IPS-18a (cell line): ENCODE data around the gene CDC42SE1.

Source experiments
- H3K27ac ChIP-seq: one replicate; pipeline ENCODE4 v1.5.1; 2013; ENCODE audit warnings: low read length
- H3K27me3 ChIP-seq: one replicate; pipeline ENCODE4 v1.6.1; 2013; ENCODE audit warnings: mild to moderate bottlenecking, low read length; ENCODE audit not compliant: control insufficient read depth, insufficient read depth
- H3K36me3 ChIP-seq: one replicate; pipeline ENCODE4 v1.6.1; 2013; ENCODE audit warnings: low read depth, low read length; ENCODE audit not compliant: control insufficient read depth
- H3K4me1 ChIP-seq: one replicate; pipeline ENCODE4 v1.6.1; 2013; ENCODE audit warnings: low read depth, low read length; ENCODE audit not compliant: control insufficient read depth
- H3K4me3 ChIP-seq: one replicate; pipeline ENCODE4 v1.5.1; 2013; ENCODE audit warnings: low read length
- H3K9ac ChIP-seq: one replicate; pipeline ENCODE4 v1.6.1; 2013; ENCODE audit warnings: mild to moderate bottlenecking, low read length, moderate library complexity
- H3K9me3 ChIP-seq: one replicate; pipeline ENCODE4 v1.6.1; 2013; ENCODE audit warnings: low read depth, low read length; ENCODE audit not compliant: control insufficient read depth

Gene CDC42SE1

GRCh38 chr1:151065089-151065645 is 5.7 kb upstream of the CDC42SE1 start:
- Histone ChIP-seq H3K9ac (no peak overlapping the region), H3K4me1 (peaks cover 15% of the 10 kb centered on the region), H3K36me3 (peaks cover 11% of the 10 kb centered on the region), H3K27me3 (no peaks in the 10 kb centered on the region), H3K27ac (no peak overlapping the region), H3K4me3 (no peak overlapping the region), H3K9me3 (no peaks in the 10 kb centered on the region)

DNA sequence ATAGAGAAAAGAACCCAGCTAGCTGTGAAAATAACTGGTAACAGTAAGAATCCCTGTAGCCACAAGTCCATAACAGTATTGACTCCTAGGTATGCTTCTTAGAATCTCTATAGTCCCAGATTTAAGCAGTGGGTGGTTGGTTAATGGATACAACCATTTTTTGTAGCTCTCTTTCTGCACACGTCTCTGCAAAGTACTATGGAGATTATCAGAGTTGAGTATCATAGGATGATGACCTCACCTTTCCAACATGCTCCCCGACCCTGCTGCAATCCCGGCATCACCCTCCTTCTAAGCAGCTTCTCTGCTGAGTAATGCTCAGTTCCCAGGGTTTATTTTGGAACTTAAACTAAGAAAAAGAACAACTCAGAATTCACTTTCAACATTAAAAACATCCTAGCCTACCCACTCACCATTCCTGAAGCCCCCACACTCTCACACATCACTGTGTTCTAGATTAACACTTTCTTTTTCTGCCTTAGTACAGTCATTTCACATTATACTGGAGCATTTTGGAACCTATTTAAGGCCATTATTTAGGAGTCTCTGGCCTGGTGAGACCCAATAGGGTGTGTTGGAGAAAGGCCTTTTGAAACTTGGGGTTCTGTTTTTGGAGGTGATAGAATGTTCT is 3.4 kb upstream of the CDC42SE1 start:
- no peak overlapping the region for H3K4me3 ChIP-seq
- H3K27ac ChIP-seq = no peak overlapping the region
- no peaks in the 10 kb centered on the region for H3K27me3 ChIP-seq
- H3K9ac ChIP-seq = no peak overlapping the region
- peaks cover 19% of the 10 kb centered on the region for H3K4me1 ChIP-seq
- no peaks in the 10 kb centered on the region for H3K9me3 ChIP-seq
- peaks cover 6% of the 10 kb centered on the region for H3K36me3 ChIP-seq

- Histone ChIP-seq H3K27ac (peak overlapping the region; percentile 9), H3K9me3 (no peaks in the 10 kb centered on the region), H3K9ac (peak overlapping the region; percentile 88), H3K36me3 (peaks cover 2% of the 10 kb centered on the region), H3K4me1 (peaks cover 24% of the 10 kb centered on the region), H3K27me3 (no peaks in the 10 kb centered on the region), H3K4me3 (peak overlapping the region; percentile 83)
Measured at GRCh38 chr1:151061704-151062103, 2.3 kb upstream of the CDC42SE1 start.

DNA sequence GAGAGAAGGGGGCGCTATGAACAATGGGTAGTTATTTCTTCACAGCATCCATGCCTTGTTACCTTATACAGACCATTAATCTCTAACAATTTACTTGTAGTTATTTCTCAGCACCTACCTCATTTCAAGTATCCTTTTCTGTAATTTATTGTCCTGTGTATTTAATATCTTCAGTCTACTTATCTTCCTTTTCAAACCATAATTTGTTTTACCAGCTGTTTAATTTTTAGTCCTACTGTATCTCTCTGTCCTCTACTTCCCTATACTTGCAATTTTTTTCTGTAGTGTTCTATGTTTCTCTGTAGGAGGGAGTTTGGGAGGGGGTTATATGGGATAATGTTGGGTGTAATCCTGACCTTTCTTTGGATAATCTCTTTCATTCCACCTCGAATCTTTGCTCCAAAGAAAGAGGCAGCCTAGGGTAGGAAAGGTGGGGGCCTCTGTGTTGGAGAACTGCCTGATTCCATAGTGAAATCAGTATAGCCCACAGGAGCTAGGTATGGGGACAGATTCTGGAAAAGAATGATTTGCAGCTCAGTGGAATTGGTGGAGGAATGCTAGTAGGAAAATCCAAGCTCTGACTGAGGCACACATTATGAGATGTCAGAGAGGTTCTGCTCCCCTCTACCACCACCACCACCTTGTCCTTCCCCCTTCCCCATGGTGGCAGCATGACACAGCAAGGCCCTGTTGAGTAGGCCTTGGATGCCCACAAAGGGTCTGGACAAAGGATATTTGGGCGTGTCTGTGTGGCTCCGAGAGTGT is 1.4 kb upstream of the CDC42SE1 start:
- Histone ChIP-seq H3K27ac (peak overlapping the region; percentile 81), H3K4me3 (peak overlapping the region; percentile 83), H3K9ac (peak overlapping the region; percentile 88), H3K9me3 (no peaks in the 10 kb centered on the region), H3K27me3 (no peaks in the 10 kb centered on the region), H3K36me3 (peaks cover 7% of the 10 kb centered on the region), H3K4me1 (peaks cover 24% of the 10 kb centered on the region)

- no peaks in the 10 kb centered on the region for H3K27me3 ChIP-seq
- H3K9ac ChIP-seq = peak within 1 kb of the TSS; percentile 88
- peak within 1 kb of the TSS; percentile 81 for H3K27ac ChIP-seq
- no peaks in the 10 kb centered on the region for H3K9me3 ChIP-seq
- peaks cover 14% of the 10 kb centered on the region for H3K36me3 ChIP-seq
- peaks cover 24% of the 10 kb centered on the region for H3K4me1 ChIP-seq
- H3K4me3 ChIP-seq = peak within 1 kb of the TSS; percentile 83
Measured at GRCh38 chr1:151060007-151060656, 710 bp upstream of the CDC42SE1 start, which contains the start of gene MLLT11. TSS of gene MLLT11 (plus strand) at chr1:151060397. CDS start at chr1:151067225, 6,828 bp downstream.

- Histone ChIP-seq H3K27me3 (no peaks in the 10 kb centered on the region), H3K9me3 (no peaks in the 10 kb centered on the region), H3K27ac (peak overlapping the region; percentile 77), H3K4me1 (peaks cover 24% of the 10 kb centered on the region), H3K9ac (peak overlapping the region; percentile 88), H3K36me3 (peaks cover 28% of the 10 kb centered on the region), H3K4me3 (peak overlapping the region; percentile 83)
Measured at GRCh38 chr1:151058692-151059091, 730 bp downstream of the CDC42SE1 start.

GRCh38 chr1:151056149-151056548 is 3.3 kb downstream of the CDC42SE1 start:
- H3K27ac ChIP-seq = no peak overlapping the region
- H3K9ac ChIP-seq = no peak overlapping the region
- no peak overlapping the region for H3K4me3 ChIP-seq
- H3K36me3 ChIP-seq = peaks cover 47% of the 10 kb centered on the region
- H3K9me3 ChIP-seq = no peaks in the 10 kb centered on the region
- H3K27me3 ChIP-seq = no peaks in the 10 kb centered on the region
- H3K4me1 ChIP-seq = peaks cover 12% of the 10 kb centered on the region

GRCh38 chr1:151055581-151055980 is 3.8 kb downstream of the CDC42SE1 start:
- no peak overlapping the region for H3K4me3 ChIP-seq
- H3K27ac ChIP-seq = no peak overlapping the region
- H3K36me3 ChIP-seq = peaks cover 47% of the 10 kb centered on the region
- no peak overlapping the region for H3K9ac ChIP-seq
- no peaks in the 10 kb centered on the region for H3K9me3 ChIP-seq
- H3K4me1 ChIP-seq = peaks cover 9% of the 10 kb centered on the region
- H3K27me3 ChIP-seq = no peaks in the 10 kb centered on the region

DNA sequence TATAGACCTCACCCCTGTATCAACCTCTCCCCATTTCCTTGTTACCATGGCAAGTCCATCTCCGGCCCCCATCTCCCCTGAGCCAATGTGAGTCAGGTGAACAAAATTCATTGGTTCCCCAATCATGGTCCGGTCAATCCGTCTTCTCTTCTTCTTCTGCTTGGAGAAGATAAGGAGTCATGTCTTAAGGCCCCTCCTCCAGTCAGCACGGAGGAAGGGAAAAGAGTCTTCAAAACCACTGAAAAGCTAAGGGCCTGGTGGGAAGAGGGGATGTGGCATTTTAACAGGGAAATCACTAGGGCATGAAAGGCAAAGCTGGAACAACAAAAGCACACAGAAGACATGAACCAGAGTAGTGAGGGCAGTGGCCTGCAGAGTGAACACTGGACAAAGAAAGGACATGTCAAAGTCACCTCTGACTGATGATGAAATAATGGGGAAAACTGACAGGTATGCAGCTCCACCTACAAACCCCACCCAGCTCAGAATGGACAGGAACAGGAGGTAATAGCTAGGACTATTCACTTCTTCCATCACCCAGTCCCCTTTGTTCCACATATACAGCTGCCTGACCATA is 4.4 kb downstream of the CDC42SE1 start:
- Histone ChIP-seq H3K36me3 (peaks cover 47% of the 10 kb centered on the region), H3K9ac (no peak overlapping the region), H3K4me1 (peaks cover 9% of the 10 kb centered on the region), H3K27ac (no peak overlapping the region), H3K9me3 (no peaks in the 10 kb centered on the region), H3K4me3 (no peak overlapping the region), H3K27me3 (no peaks in the 10 kb centered on the region)

- Histone ChIP-seq H3K27ac (no peak overlapping the region), H3K9ac (no peak overlapping the region), H3K9me3 (no peaks in the 10 kb centered on the region), H3K4me1 (no peaks in the 10 kb centered on the region), H3K4me3 (no peak overlapping the region), H3K36me3 (peaks cover 44% of the 10 kb centered on the region), H3K27me3 (no peaks in the 10 kb centered on the region)
Measured at GRCh38 chr1:151051356-151052009, 7.9 kb downstream of the CDC42SE1 start.
